OCI-LY1 (cell line): ENCODE data around the gene GRIP1.

Experiments
- EZH2 ChIP-seq: fragments of 200-600 bp; sonication (generic), shearing (Covaris generic); IDR thresholded peaks from 2 replicates; pipeline ENCODE4 v1.8.0; 2017; ENCODE audit warnings: borderline replicate concordance, mixed run types, mild to moderate bottlenecking, antibody characterized with exemption, low read length, moderate library complexity, mixed read lengths
- TF ChIP-seq, protein P1 (sequence below): fragments of 200-600 bp; sonication (generic), shearing (Covaris generic); IDR thresholded peaks from 2 replicates; pipeline ENCODE4 v1.5.1; 2017; ENCODE audit warnings: mild to moderate bottlenecking, antibody characterized with exemption, low read length, moderate library complexity, mixed read lengths

DNA sequence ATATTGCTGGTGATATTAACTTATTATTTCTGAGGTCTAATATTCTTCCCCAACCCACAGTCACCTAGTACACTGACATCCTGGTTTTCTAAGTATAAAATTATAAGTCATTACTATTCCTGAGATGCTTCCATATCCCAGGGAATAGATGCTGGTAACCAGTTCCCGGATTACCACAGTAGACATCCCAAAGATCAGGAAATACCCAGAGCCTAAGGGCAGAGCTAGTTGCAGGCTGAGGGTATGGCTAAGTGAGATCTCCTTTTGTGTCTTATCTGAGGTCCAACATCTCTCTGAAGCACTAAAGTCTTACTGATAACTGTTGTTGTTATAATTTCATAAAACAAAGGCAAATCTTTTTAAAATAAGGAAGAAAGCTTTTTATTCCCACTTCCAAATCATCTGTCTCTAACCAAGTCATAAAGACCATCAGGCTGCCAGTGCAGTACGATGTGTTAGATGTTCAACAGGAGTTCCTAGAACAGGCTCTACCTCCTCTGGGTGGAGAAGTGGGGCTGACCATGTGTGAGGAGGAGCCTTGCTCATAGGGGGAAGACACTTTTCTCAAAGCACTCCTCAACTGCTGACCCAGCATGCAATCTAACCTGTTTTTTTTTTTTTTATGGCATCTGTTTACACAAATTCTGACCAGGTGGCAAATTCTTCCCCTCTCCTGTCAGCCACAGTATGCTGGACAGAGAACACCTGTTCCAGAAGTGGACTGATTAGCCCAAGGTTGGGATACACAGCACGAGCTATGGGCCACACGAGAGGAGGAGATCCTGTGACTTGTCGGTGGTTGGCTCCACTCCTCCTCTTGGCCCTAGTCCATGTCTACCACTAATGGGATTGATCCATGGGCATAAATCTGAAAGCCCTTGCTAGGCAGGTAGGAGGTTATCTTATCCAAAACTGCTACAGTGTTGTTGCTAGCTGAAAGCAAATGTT lies 16.1 kb upstream of the GRIP1 start:
- TF ChIP-seq, protein P1, sequence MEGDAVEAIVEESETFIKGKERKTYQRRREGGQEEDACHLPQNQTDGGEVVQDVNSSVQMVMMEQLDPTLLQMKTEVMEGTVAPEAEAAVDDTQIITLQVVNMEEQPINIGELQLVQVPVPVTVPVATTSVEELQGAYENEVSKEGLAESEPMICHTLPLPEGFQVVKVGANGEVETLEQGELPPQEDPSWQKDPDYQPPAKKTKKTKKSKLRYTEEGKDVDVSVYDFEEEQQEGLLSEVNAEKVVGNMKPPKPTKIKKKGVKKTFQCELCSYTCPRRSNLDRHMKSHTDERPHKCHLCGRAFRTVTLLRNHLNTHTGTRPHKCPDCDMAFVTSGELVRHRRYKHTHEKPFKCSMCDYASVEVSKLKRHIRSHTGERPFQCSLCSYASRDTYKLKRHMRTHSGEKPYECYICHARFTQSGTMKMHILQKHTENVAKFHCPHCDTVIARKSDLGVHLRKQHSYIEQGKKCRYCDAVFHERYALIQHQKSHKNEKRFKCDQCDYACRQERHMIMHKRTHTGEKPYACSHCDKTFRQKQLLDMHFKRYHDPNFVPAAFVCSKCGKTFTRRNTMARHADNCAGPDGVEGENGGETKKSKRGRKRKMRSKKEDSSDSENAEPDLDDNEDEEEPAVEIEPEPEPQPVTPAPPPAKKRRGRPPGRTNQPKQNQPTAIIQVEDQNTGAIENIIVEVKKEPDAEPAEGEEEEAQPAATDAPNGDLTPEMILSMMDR, result no peak
- TF ChIP-seq EZH2, result no peak
